Activated T-helper 17 cell treated with anti-CD3 and anti-CD28 coated beads, Interleukin-2, amount 50 U/mL, for 72 hours (primary cell): ENCODE measurements around the gene PPP4C. TPM values are rescaled to one million over a fixed set of nuclear protein-coding genes. Genes with fewer than 3 reads are reported as not detected.
A peak's percentile ranks its signal among the peaks of the same experiment; 100 is the strongest.
"Not testable (repeated sequence)": the region's sequence is repeated elsewhere in the genome, so short reads cannot be mapped to it uniquely, and the experiment has no call there.

Experiments used
- ATAC-seq: fragments of 150-1000 bp; cut with Tn5 transposase; replicated peaks from 2 replicates; pipeline ENCODE4 v1.10.0; 2021; ENCODE audit warnings: mild to moderate bottlenecking, moderate library complexity
- H3K27ac Mint-ChIP-seq: one replicate; pipeline ENCODE4 v1.8.0; 2022; ENCODE audit warnings: mixed read lengths
- H3K27me3 Mint-ChIP-seq: one replicate; pipeline ENCODE4 v1.8.0; 2022; ENCODE audit warnings: mixed read lengths
- H3K36me3 Mint-ChIP-seq: one replicate; pipeline ENCODE4 v1.8.0; 2022; ENCODE audit warnings: low read depth, mild to moderate bottlenecking, mixed read lengths
- H3K4me1 Mint-ChIP-seq: one replicate; pipeline ENCODE4 v1.8.0; 2022; ENCODE audit warnings: mixed read lengths
- H3K4me3 Mint-ChIP-seq: one replicate; pipeline ENCODE4 v1.8.0; 2022; ENCODE audit warnings: mild to moderate bottlenecking, mixed read lengths
- H3K9me3 Mint-ChIP-seq: one replicate; pipeline ENCODE4 v1.8.0; 2022; ENCODE audit warnings: mixed read lengths
- total RNA-seq, 2 donors: library from RNA; stranded (reverse); gene quantifications; one replicate each; pipeline ENCODE4 v1.2.3, GENCODE V29; 2022

Gene PPP4C
- total RNA-seq, 2 donors from 2014 or later = 111 to 147 TPM

DNA sequence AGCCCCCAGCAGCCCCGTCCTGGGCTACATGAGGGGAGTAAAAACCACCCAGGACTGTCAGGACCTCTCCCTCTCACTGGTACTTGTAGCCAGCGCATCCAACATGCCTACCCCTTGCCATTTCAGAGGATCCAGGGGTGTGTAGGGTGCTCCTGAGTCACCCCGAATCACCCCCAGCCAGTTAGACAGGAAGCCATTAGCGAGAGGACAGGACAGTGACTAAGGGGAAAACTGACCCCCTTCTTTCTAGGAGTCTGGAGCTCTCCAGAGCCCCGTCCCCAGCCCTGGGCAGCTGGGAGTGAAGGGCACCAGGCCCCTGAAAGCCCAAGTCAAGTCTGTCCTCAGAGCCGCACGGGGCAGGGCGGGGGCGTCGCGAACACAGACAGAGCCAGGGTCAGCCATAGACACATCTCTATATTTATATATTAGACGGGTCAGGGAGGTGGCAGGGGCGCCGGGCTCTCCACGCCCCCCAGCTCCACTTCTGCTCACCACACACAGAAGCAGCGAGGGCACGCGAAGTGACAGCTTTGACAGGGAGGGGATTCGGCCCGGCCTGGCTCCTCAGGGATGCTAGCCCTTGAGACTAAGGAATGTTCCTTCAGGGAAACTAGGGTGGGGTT, 38.0 kb downstream of the PPP4C start:
- ATAC-seq = peak; percentile 5
- Mint-ChIP-seq H3K4me1 (peaks cover 5% of the 10 kb centered on the region), H3K4me3 (no peak overlapping the region), H3K27me3 (no peaks in the 10 kb centered on the region), H3K27ac (peak overlapping the region; percentile 80), H3K36me3 (peaks cover 49% of the 10 kb centered on the region), H3K9me3 (no peaks in the 10 kb centered on the region)

GRCh38 chr16:30114411-30114810, 38.6 kb downstream of the PPP4C start:
- peaks cover 53% of the 10 kb centered on the region for H3K36me3 Mint-ChIP-seq
- H3K27ac Mint-ChIP-seq = peak overlapping the region; percentile 80
- H3K4me3 Mint-ChIP-seq = peak overlapping the region; percentile 33
- peaks cover 5% of the 10 kb centered on the region for H3K4me1 Mint-ChIP-seq
- H3K27me3 Mint-ChIP-seq = no peaks in the 10 kb centered on the region
- no peak for ATAC-seq
- H3K9me3 Mint-ChIP-seq = no peaks in the 10 kb centered on the region

- not testable (repeated sequence) for H3K4me1 Mint-ChIP-seq
These were observed 39.0 kb downstream of the PPP4C start for GRCh38 chr16:30114833-30115232.

DNA sequence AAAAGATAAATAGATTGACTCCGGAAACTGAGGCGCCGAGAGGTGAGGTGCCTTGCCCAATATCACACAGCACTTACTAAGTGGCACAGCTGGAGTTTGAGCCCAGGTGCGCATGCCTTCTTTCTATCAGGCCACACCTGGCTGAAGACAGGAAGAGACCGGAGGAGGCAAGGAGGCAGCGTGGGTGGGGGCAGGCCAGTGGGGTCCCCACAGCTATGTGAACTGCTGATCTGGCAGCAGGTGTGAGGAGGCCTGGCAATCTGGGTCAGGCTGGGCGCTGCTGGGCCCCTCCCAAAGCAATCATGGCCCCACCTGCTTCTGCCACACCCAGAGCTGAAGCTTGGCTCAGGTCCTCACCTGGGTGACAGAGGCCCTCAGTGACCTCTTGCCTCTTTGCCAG, 39.4 kb downstream of the PPP4C start:
- Mint-ChIP-seq H3K4me1 (peaks cover 5% of the 10 kb centered on the region), H3K4me3 (peak overlapping the region; percentile 33), H3K9me3 (no peaks in the 10 kb centered on the region), H3K27me3 (no peaks in the 10 kb centered on the region), H3K27ac (peak overlapping the region; percentile 80), H3K36me3 (peaks cover 61% of the 10 kb centered on the region)
- peak; percentile 37 for ATAC-seq

More at GRCh38 chr16:30114833-30115232, 39.0 kb downstream of the PPP4C start:
- H3K4me3 Mint-ChIP-seq = peak overlapping the region; percentile 33
- H3K9me3 Mint-ChIP-seq, ATAC-seq, H3K27me3 Mint-ChIP-seq: not testable (repeated sequence)
- H3K27ac Mint-ChIP-seq = peak overlapping the region; percentile 80
- peaks cover 57% of the 10 kb centered on the region for H3K36me3 Mint-ChIP-seq

DNA sequence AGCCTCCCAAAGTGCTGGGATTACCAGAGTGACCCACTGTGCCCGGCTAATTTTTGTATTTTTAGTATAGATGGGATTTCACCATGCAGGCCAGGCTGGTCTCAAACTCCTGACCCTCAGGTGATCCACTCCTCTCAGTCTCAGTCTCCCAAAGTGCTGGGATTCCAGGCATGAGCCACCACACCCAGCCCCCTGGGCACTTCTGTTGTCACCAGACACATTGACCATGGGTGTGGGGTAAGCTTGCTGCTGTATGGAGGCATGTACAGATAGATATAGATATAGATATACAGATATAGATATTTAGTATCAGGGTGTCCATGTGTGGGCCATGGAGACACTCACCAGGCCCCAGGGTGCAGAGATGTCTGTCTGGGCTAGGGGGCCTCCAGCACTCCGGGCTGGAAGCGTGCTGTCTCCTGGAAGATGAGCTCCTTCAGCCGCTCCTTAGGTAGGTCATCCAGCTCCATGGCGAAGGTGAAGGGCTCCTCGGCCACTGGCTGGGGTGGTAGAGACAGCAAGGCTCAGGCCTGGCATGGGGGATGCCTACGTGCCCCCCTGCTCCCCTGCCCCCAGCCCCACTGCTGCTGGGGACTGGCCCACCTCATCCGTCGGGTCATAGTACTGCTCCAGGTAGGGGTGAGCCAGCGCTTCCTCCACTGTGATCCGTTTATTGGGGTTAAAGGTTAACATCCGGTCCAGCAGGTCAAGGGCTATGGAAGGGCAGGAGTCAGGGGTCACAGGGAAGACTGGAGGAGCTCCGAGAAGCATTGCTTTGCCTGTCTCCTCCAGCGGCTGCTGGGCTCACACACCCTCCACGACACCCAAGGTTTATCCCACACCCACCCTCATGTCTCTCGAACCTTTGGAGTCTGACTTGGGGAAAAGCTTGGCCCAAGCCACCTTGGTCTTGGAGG, 40.8 kb downstream of the PPP4C start:
- H3K9me3 Mint-ChIP-seq = no peaks in the 10 kb centered on the region
- no peak overlapping the region for H3K4me3 Mint-ChIP-seq
- no peak for ATAC-seq
- no peaks in the 10 kb centered on the region for H3K27me3 Mint-ChIP-seq
- no peak overlapping the region for H3K27ac Mint-ChIP-seq
- H3K36me3 Mint-ChIP-seq = peaks cover 59% of the 10 kb centered on the region
- H3K4me1 Mint-ChIP-seq = peaks cover 5% of the 10 kb centered on the region

- no peak overlapping the region for H3K27ac Mint-ChIP-seq
- peaks cover 63% of the 10 kb centered on the region for H3K36me3 Mint-ChIP-seq
- H3K27me3 Mint-ChIP-seq = no peaks in the 10 kb centered on the region
- no peaks in the 10 kb centered on the region for H3K9me3 Mint-ChIP-seq
- no peak for ATAC-seq
- peaks cover 5% of the 10 kb centered on the region for H3K4me1 Mint-ChIP-seq
- H3K4me3 Mint-ChIP-seq = no peak overlapping the region
These were observed 42.0 kb downstream of the PPP4C start for GRCh38 chr16:30117768-30118167.

- Mint-ChIP-seq H3K36me3 (peaks cover 58% of the 10 kb centered on the region), H3K4me3 (no peak overlapping the region), H3K9me3 (no peaks in the 10 kb centered on the region), H3K27me3 (no peaks in the 10 kb centered on the region), H3K4me1 (no peaks in the 10 kb centered on the region), H3K27ac (peak overlapping the region; percentile 8)
- no peak for ATAC-seq
These were observed 43.6 kb downstream of the PPP4C start for GRCh38 chr16:30119428-30119827.

- Mint-ChIP-seq H3K27ac (peak overlapping the region; percentile 8), H3K27me3 (no peaks in the 10 kb centered on the region), H3K4me3 (no peak overlapping the region), H3K36me3 (peaks cover 47% of the 10 kb centered on the region), H3K4me1 (no peaks in the 10 kb centered on the region), H3K9me3 (no peaks in the 10 kb centered on the region)
- ATAC-seq = no peak
These were observed 44.7 kb downstream of the PPP4C start for GRCh38 chr16:30120340-30121105.

DNA sequence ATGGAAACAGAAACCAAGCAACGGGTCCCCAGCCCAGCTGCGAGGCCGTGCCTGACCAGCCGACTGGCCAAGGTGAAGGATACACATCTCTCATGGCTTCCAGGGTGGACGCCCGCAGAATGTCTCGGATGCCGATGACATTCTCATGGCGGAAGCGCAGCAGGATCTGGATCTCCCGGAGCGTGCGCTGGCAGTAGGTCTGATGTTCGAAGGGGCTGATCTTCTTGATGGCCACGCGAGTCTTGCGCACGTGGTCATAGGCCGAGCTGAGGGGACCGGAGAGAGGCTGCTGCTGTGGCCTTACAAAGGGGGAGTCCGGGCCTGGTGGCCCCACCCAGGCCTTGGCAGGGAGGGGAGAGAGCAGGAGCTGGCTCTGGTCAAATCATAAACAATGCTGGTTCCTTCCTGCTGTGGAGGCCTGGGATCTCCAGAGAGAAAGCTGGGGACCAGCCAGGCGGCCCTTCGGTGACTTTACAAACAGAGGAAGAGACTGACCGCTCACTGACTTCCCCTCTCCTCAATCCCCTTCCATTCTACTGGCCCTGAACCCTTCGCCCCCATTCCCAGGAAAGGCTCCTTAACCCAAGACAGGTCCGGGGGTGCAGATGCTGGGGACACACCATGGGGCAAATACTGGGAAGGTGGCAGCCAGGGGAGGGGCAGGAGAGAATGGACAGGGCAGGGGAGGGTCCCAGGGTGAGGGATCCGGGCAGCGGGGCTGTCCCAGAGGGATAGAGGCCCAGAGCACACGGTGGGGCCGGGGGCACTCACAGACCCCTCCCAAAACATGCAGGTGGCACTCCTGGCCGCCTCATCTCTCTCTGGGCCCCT, 46.2 kb downstream of the PPP4C start:
- ATAC-seq = no peak
- H3K4me1 Mint-ChIP-seq = no peaks in the 10 kb centered on the region
- peak overlapping the region; percentile 89 for H3K27ac Mint-ChIP-seq
- H3K36me3 Mint-ChIP-seq = peaks cover 44% of the 10 kb centered on the region
- no peaks in the 10 kb centered on the region for H3K27me3 Mint-ChIP-seq
- H3K9me3 Mint-ChIP-seq = no peaks in the 10 kb centered on the region
- peak overlapping the region; percentile 86 for H3K4me3 Mint-ChIP-seq

- Mint-ChIP-seq H3K9me3 (no peaks in the 10 kb centered on the region), H3K36me3 (peaks cover 36% of the 10 kb centered on the region), H3K27ac (peak overlapping the region; percentile 89), H3K4me1 (no peaks in the 10 kb centered on the region), H3K4me3 (peak overlapping the region; percentile 86), H3K27me3 (no peaks in the 10 kb centered on the region)
- peak; percentile 33 for ATAC-seq
These were observed 46.9 kb downstream of the PPP4C start for GRCh38 chr16:30122604-30123160.

GRCh38 chr16:30124985-30125379, 49.2 kb downstream of the PPP4C start:
- H3K27ac Mint-ChIP-seq = no peak overlapping the region

GRCh38 chr16:30125690-30126089, 49.9 kb downstream of the PPP4C start:
- not testable (repeated sequence) for H3K4me1 Mint-ChIP-seq, H3K27ac Mint-ChIP-seq, H3K27me3 Mint-ChIP-seq, ATAC-seq, H3K4me3 Mint-ChIP-seq, H3K9me3 Mint-ChIP-seq
- peaks cover 11% of the 10 kb centered on the region for H3K36me3 Mint-ChIP-seq

More at GRCh38 chr16:30124985-30125379, 49.2 kb downstream of the PPP4C start:
- Mint-ChIP-seq H3K9me3 (no peaks in the 10 kb centered on the region), H3K4me3 (no peak overlapping the region), H3K4me1 (no peaks in the 10 kb centered on the region), H3K36me3 (peaks cover 18% of the 10 kb centered on the region), H3K27me3 (no peaks in the 10 kb centered on the region)
- ATAC-seq = no peak

DNA sequence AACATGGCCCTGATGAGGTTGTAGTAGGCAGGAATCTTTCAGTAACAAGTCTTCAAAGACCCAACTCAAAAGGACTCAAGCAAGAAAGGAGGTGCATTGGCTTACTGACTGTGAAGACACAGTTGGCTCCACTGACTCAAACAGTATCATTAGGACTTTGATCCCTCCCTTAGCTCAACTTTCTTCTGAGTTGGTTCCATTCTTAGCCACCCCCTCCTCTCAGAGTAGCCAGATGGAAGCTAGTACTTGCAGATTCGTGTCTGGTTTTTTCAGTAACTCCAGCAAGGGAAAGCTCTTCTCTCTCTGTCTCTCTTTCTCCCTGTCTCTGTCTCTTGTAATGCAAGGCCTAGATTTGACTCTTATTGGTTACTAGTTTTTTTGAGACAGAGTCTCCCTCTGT, 52.2 kb downstream of the PPP4C start:
- Mint-ChIP-seq H3K36me3 (no peaks in the 10 kb centered on the region), H3K27me3 (no peaks in the 10 kb centered on the region), H3K4me1 (no peaks in the 10 kb centered on the region), H3K27ac (no peak overlapping the region), H3K9me3 (no peaks in the 10 kb centered on the region), H3K4me3 (no peak overlapping the region)
- no peak for ATAC-seq
